Non-pigmented ciliary epithelial cell (primary cell): ENCODE results near the gene AQP9.

Experiments
- DNase-seq: peaks from one replicate; pipeline ENCODE4 v3.0.0-alpha.2; 2010; ENCODE audit warnings: low read depth

Gene AQP9

DNA sequence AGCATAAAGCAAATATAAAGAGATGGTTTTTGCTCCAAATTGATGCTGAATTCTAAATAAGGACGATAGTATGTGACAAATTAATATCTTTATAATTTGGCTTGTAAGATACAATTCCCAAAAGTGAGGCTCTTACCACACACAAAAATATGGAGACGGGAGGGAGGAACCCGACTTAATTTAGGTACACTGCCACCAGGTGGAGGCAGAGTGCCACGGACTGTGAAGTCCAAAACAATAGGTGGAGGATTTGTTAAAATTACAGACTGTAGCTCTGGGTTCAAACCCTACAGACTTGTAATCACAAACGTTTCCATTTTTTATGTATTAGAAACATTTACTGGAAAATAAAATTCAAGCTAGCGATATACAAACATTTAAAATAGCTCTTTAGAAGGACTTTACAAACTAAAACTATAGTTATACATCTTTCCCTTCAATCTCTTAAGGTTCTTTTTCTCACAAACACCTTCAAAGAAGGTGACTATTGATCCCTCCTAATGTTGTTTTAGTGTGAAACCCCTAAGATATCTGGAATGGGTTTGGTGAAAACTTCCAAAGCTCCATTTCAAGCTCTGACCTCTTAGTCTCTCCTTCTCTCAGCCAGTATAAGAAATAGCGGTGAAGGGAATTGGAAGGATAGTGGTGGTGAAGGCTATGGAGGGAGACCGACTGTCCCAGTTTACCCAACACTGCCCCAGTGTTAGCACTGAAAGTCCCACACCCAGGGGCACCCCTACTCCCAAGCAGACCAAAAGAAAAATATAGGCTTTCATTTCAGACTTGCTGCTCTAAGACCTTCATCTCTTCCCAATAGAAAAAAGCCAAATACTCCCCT lies 89.7 kb downstream of the AQP9 start:
- DNase-seq = no peak

DNA sequence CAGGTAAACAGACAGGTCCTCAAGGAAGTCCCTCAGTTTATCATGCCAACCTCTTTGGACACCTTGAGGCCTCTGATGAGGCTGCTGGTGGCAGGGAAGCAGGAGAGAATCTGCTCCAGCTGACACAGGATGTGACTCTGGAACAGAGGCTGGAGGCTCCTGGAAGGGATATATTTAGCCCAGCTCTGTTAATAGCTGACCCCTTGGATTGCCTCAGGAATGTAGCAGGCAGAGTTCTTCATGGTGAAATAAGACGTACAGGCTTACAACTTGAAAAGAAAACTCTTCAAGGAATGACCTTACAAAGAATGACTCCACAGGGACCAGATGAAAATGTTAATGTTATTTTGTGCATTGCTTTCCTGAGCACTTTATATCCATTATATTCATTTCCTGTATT lies 90.5 kb downstream of the AQP9 start:
- DNase-seq = no peak

DNA sequence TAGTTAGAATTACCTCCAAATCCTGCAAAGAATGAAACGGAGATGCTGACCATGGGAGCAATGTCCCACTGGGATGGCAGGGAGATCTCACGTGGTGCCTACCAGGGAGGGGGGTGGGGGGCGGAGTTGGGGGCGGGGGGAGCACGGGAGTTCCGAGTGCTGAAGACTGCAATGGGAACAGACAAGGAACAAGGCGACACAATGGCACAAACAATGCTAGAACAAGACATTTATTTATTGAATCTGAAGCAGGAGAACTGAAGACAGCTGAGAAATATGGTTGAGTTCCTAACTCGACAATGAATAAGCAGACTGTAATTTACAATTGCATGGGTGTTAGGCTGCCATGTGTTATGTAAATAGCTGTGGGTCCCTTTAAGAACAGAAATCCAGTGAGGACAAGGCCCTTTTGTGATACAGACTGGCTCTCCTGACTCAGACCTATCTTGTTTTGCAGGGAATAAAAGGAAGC lies 91.2 kb downstream of the AQP9 start:
- no peak for DNase-seq

DNA sequence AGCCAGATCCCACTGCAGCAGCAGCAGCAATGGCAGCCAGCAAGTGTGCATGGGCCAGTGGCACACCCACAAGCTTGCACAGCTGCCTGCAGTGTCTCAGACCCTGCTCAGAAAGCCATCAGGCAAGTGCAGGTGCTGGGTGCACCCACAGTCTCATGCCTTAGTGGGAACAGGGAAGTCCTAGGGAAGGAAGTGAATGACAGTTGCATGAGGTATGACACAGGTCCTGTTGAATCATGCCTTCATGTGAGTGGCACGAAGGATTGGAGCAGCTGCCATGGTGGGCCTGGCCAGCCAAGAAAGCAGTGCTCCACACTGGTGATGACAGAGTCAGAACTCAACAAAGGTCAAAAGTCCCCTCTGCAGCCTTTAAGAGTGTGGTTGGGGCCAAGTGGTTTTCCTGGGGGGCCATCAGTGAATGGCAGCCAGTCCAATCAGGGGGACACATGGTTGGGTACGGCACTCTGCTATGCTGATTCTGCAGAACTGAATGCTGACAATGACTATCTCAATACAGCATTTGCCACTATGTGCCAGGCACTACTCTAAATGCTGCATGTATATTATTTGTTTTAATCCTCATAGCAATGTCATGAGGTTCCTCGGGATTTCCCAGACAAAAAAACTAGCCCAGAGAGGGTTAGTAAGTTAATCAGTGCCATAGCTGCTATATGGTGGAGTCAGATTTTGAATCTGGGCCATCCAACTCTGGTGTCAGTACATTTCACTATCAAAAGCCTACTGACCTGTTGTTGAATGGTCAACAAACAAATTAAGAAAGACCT lies 94.3 kb downstream of the AQP9 start:
- DNase-seq = no peak

DNA sequence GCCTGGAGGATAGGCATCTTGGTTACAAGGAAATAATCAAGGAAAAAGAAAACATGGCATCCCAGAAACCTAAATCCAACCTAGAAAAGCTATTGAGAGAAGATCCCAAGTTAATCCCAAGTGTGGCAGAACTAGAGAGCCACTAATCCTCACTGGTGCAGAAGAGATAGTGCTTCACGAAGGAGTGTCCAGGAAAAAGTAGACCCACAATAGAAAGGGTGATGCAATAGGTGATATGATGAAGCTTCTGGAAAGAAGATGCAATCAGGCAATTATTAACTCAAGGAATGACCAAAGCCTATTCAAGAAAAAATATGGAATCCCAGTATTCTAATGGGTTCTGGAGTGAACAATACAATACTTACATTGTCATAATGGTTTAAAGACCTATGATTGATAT lies 95.2 kb downstream of the AQP9 start:
- no peak for DNase-seq
